Ovary (tissue), 9 donors: Measurements from ENCODE around the gene SLC26A11. TPM values are rescaled to one million over a fixed set of nuclear protein-coding genes. Genes with fewer than 3 reads are reported as not detected.

Experiments
- DNase-seq, 5 donors: peaks; one replicate each; pipeline ENCODE4 v3.0.0-alpha.2; 2019 to 2020
- H3K27ac ChIP-seq, 2 donors: fragments of 200-600 bp; one replicate each; pipeline versions ENCODE4 v1.5.1 to v1.8.0; 2019 to 2022
- H3K27me3 ChIP-seq: fragments of 200-600 bp; one replicate; pipeline ENCODE4 v1.8.0; 2022
- H3K36me3 ChIP-seq: fragments of 200-600 bp; sonication (generic); one replicate; pipeline ENCODE4 v1.5.1; 2019
- H3K4me1 ChIP-seq: one replicate; pipeline ENCODE4 v1.8.1; 2013; ENCODE audit warnings: mild to moderate bottlenecking, moderate library complexity; ENCODE audit not compliant: insufficient read depth
- H3K4me3 ChIP-seq: fragments of 200-600 bp; sonication (generic); one replicate; pipeline ENCODE4 v1.5.1; 2017
- H3K9me3 ChIP-seq, 2 donors: fragments of 200-600 bp in 1 of 2; sonication (generic) in 1 of 2; one replicate each; pipeline versions ENCODE4 v1.5.1 to v1.8.1; 2013 to 2019; ENCODE audit warnings: mild to moderate bottlenecking in 1 of 2, moderate library complexity in 1 of 2
- CTCF ChIP-seq, 3 donors: fragments of 450-650 bp in 2 of 3; fragments of 200-600 bp in 1 of 3; IDR thresholded peaks; one replicate each; pipeline versions ENCODE4 v1.5.1 to v1.8.0; 2016 to 2022; ENCODE audit warnings: antibody characterized with exemption in 3 of 3, mild to moderate bottlenecking in 1 of 3
- EP300 ChIP-seq: sonication (generic); formaldehyde crosslinking; IDR thresholded peaks from one replicate; pipeline ENCODE4 v1.6.1; 2017; ENCODE audit warnings: antibody characterized with exemption
- POLR2A ChIP-seq: fragments of 450-650 bp; IDR thresholded peaks from one replicate; pipeline ENCODE4 v1.6.1; 2017; ENCODE audit warnings: antibody characterized with exemption, mild to moderate bottlenecking, moderate library complexity
- WGBS, 3 donors: extraction: QIAGEN DNeasy Blood & Tissue Kit in 1 of 3; methylation state at CpG; one replicate each; pipeline versions ENCODE4 v1.1.5 to v1.1.7; 2013 to 2017; 5-methylcytosine and 5-hydroxymethylcytosine counted together
- intact Hi-C, 4 donors: fragments of 100-400 bp; cut with DNase I; formaldehyde crosslinking; loops; one replicate each; pipeline versions ENCODE4 v1.11.0 to v1.15.1; 2022 to 2023
- polyA plus RNA-seq, 2 donors: library from polyadenylated mRNA; stranded (reverse); fragments of 200-250 nt in 1 of 2; fragments of 350-450 nt in 1 of 2; fragmentation: Illumina TruSeq in 1 of 2; extraction: RNeasy Lipid Tissue Mini Kit (QIAGEN cat#74804) in 1 of 2; gene quantifications; one replicate each; pipeline ENCODE4 v1.2.3, GENCODE V29; 2013 to 2014
- total RNA-seq, 7 donors: library from RNA; depleted of rRNA in 2 of 7; stranded (reverse); fragments of >200 nt in 2 of 7; fragmentation: NEBNext Ultra II Directional in 3 of 7; extraction: Animal tissue kit (Norgen Biotek cat#: 25700) in 3 of 7; gene quantifications; one replicate each; pipeline versions ENCODE4 v1.1.0 to v1.2.4, GENCODE V29; 2016 to 2023
- donor health status: DM: no; HTN: no; CAD: no; lungs with moderate emphysema.
- donor health status: DM: no; HTN: no; CAD: no.
- donor health status: Bipolar disorder and iron deficiency.
- donor health status: DM: yes; HTN: yes; CAD: no.
- donor health status: DM: no; HTN: no; CAD: no.
- donor health status: DM: yes; HTN: yes; CAD: no.

The SLC26A11 gene
- total and polyA plus RNA-seq, 9 donors = 8.4 to 30.3 (median 22.8) TPM

GRCh38 chr17:80287038-80287437 is 66.8 kb downstream of the SLC26A11 start:
- H3K9me3 ChIP-seq = no peaks in the 10 kb centered on the region
- no peaks in the 10 kb centered on the region for H3K36me3 ChIP-seq
- H3K4me3 ChIP-seq = no peak overlapping the region
- no peak for DNase-seq
- H3K4me1 ChIP-seq = peaks cover 1% of the 10 kb centered on the region
- WGBS, 3 donors = 83 to 94% (median 91%) methylated on average over 9 of the region's 9 CpGs
- TF ChIP-seq POLR2A (no peak), EP300 (no peak), CTCF (IDR thresholded peaks at IDR 0.05) (no peak)
- no peak overlapping the region for H3K27ac ChIP-seq
- intact Hi-C loops = no loop called here
- H3K27me3 ChIP-seq = no peaks in the 10 kb centered on the region

- TF ChIP-seq POLR2A (no peak), CTCF (IDR thresholded peaks at IDR 0.05) (no peak), EP300 (no peak)
- WGBS, 3 donors = 82 to 91% (median 87%) methylated on average over 22 of the region's 22 CpGs
- Histone ChIP-seq H3K27ac (no peak overlapping the region), H3K36me3 (no peaks in the 10 kb centered on the region), H3K4me3 (no peak overlapping the region), H3K4me1 (peaks cover 1% of the 10 kb centered on the region), H3K9me3 (no peaks in the 10 kb centered on the region), H3K27me3 (no peaks in the 10 kb centered on the region)
- no peak for DNase-seq
- intact Hi-C loops = no loop called here
Measured at GRCh38 chr17:80287806-80288567, 67.8 kb downstream of the SLC26A11 start.

- peaks cover 1% of the 10 kb centered on the region for H3K4me1 ChIP-seq
- H3K9me3 ChIP-seq = no peaks in the 10 kb centered on the region
- H3K4me3 ChIP-seq = no peak overlapping the region
- intact Hi-C loops = no loop called here
- WGBS, 3 donors = 20 to 35% (median 23%) methylated on average over 6 of the region's 6 CpGs
- no peak for TF ChIP-seq EP300
- TF ChIP-seq CTCF (IDR thresholded peaks at IDR 0.05) = no peak
- TF ChIP-seq POLR2A = no peak
- H3K36me3 ChIP-seq = no peaks in the 10 kb centered on the region
- H3K27ac ChIP-seq = no peak overlapping the region
- DNase-seq = no peak
- H3K27me3 ChIP-seq = no peaks in the 10 kb centered on the region
Measured at GRCh38 chr17:80289616-80290015, 69.4 kb downstream of the SLC26A11 start.

- H3K4me3 ChIP-seq = no peak overlapping the region
- H3K9me3 ChIP-seq = no peaks in the 10 kb centered on the region
- intact Hi-C loops = no loop called here
- peaks cover 1% of the 10 kb centered on the region for H3K4me1 ChIP-seq
- no peak for DNase-seq
- TF ChIP-seq POLR2A (no peak), CTCF (IDR thresholded peaks at IDR 0.05) (no peak)
- 90 to 91% (median 91%) methylated on average over 25 of the region's 25 CpGs for WGBS, 3 donors
- no peaks in the 10 kb centered on the region for H3K27me3 ChIP-seq
- H3K27ac ChIP-seq = no peak overlapping the region
- H3K36me3 ChIP-seq = no peaks in the 10 kb centered on the region
Measured at GRCh38 chr17:80290156-80290555, 69.9 kb downstream of the SLC26A11 start.
